Nucleus accumbens (tissue), 56 donors: Measurements from ENCODE around the gene VIPR2.
"Not testable (repeated sequence)": the region's sequence is repeated elsewhere in the genome, so short reads cannot be mapped to it uniquely, and the experiment has no call there.

ENCODE experiments used
- DNase-seq, 56 donors: peaks; one replicate each; lab custom pipeline; 2025; lab: John Stamatoyannopoulos, UW

VIPR2 gene

GRCh38 chr7:159140170-159140910 is 4.3 kb downstream of the VIPR2 start:
- no peak for DNase-seq

- no peak for DNase-seq
Measured at GRCh38 chr7:159139639-159140038, 5.0 kb downstream of the VIPR2 start.

GRCh38 chr7:159139202-159139601 is 5.5 kb downstream of the VIPR2 start:
- no peak for DNase-seq

GRCh38 chr7:159138508-159138907 is 6.2 kb downstream of the VIPR2 start:
- DNase-seq = no peak

- DNase-seq = no peak
Measured at GRCh38 chr7:159137906-159138305, 6.8 kb downstream of the VIPR2 start.

- no peak for DNase-seq
Measured at GRCh38 chr7:159136846-159137245, 7.8 kb downstream of the VIPR2 start.

GRCh38 chr7:159136442-159136841 is 8.2 kb downstream of the VIPR2 start:
- DNase-seq = no peak

- no peak for DNase-seq
Measured at GRCh38 chr7:159136013-159136412, 8.7 kb downstream of the VIPR2 start.

GRCh38 chr7:159132670-159133443 is 11.8 kb downstream of the VIPR2 start:
- DNase-seq = not testable (repeated sequence)

- DNase-seq = no peak
Measured at GRCh38 chr7:159130820-159131219, 13.8 kb downstream of the VIPR2 start.

GRCh38 chr7:159130199-159130775 is 14.4 kb downstream of the VIPR2 start:
- DNase-seq = no peak

- no peak for DNase-seq
Measured at GRCh38 chr7:159128767-159129166, 15.9 kb downstream of the VIPR2 start.

- DNase-seq = no peak
Measured at GRCh38 chr7:159127691-159128642, 16.7 kb downstream of the VIPR2 start.

GRCh38 chr7:159126311-159127260 is 18.1 kb downstream of the VIPR2 start:
- DNase-seq = no peak

- no peak for DNase-seq
Measured at GRCh38 chr7:159125955-159126270, 18.8 kb downstream of the VIPR2 start.

- DNase-seq = no peak
Measured at GRCh38 chr7:159125104-159125954, 19.3 kb downstream of the VIPR2 start.

- DNase-seq = not testable (repeated sequence)
Measured at GRCh38 chr7:159123793-159124192, 20.9 kb downstream of the VIPR2 start.

GRCh38 chr7:159123294-159123693 is 21.4 kb downstream of the VIPR2 start:
- not testable (repeated sequence) for DNase-seq
